ENCODE results near the gene CDV3. TPM values are rescaled to one million over a fixed set of nuclear protein-coding genes. Genes with fewer than 3 reads are reported as not detected.

Gene CDV3
- total and polyA plus RNA-seq, 10 of the 15 experiments (the other 5 are each of a cell fraction or from before 2014, with no cell fraction given): 42.3 to 466 (median 136) TPM

DNA sequence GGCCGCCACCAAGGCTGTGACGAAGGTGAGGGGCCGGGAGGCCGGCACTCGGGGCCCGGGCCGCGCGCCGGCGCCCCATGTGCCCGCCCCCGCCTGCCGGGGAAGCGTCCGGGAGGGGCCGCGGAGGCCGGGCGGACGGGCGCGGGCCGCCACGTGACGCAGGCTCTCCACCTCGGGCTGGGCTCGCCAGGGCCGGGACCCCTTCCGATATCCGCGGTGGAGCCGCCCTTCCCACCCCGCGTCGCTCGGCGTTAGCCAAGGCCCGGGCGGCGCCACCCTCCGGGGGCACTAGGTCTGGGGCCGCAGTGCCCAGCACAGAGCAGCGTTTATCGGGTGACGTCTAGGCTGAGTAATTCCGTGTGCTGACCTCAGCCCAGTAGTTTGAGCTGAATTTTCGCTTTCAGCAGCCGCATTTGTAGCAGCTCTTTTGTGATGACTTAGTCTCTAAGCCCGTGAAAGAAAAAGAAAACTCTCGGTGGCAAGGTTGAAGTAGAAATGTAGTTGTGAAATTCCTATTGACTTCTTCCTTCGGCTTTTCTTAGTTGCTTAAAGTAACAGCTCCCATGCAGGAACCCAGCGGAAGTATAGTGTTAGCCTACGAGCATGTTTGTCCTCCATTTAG lies 885 bp downstream of the CDV3 start (continued):
- peak; percentile 52; the same call in 1 of the 2 replicates for TF ChIP-seq CHD2 (IDR thresholded peaks at IDR 0.05; ENCODE audit: borderline replicate concordance, low read depth, low read length)
- TF ChIP-seq RB1 (IDR thresholded peaks at IDR 0.05; ENCODE audit: borderline replicate concordance): peak; percentile 30; the same call in 1 of the 2 replicates
- TF ChIP-seq ZNF384 (IDR thresholded peaks at IDR 0.05; ENCODE audit: borderline replicate concordance, low read depth, low read length): no peak
- TF ChIP-seq ETV6 (conservative IDR thresholded peaks at IDR 0.05 in 1 of 2, IDR thresholded peaks at IDR 0.05 in 1 of 2; ENCODE audit: borderline replicate concordance in 1 of 2, low read depth in 1 of 2): no peak
- no peak for TF ChIP-seq PAX8 (IDR thresholded peaks at IDR 0.05)
- TF ChIP-seq ZNF622 (IDR thresholded peaks at IDR 0.05): no peak
- peak; percentile 86; the same call in 1 of the 2 replicates for TF ChIP-seq BACH1 (IDR thresholded peaks at IDR 0.05; ENCODE audit: borderline replicate concordance)
- peak; percentile 69 for TF ChIP-seq GATAD2B (conservative IDR thresholded peaks at IDR 0.05; ENCODE audit: low read depth)
- TF ChIP-seq, protein P1, sequence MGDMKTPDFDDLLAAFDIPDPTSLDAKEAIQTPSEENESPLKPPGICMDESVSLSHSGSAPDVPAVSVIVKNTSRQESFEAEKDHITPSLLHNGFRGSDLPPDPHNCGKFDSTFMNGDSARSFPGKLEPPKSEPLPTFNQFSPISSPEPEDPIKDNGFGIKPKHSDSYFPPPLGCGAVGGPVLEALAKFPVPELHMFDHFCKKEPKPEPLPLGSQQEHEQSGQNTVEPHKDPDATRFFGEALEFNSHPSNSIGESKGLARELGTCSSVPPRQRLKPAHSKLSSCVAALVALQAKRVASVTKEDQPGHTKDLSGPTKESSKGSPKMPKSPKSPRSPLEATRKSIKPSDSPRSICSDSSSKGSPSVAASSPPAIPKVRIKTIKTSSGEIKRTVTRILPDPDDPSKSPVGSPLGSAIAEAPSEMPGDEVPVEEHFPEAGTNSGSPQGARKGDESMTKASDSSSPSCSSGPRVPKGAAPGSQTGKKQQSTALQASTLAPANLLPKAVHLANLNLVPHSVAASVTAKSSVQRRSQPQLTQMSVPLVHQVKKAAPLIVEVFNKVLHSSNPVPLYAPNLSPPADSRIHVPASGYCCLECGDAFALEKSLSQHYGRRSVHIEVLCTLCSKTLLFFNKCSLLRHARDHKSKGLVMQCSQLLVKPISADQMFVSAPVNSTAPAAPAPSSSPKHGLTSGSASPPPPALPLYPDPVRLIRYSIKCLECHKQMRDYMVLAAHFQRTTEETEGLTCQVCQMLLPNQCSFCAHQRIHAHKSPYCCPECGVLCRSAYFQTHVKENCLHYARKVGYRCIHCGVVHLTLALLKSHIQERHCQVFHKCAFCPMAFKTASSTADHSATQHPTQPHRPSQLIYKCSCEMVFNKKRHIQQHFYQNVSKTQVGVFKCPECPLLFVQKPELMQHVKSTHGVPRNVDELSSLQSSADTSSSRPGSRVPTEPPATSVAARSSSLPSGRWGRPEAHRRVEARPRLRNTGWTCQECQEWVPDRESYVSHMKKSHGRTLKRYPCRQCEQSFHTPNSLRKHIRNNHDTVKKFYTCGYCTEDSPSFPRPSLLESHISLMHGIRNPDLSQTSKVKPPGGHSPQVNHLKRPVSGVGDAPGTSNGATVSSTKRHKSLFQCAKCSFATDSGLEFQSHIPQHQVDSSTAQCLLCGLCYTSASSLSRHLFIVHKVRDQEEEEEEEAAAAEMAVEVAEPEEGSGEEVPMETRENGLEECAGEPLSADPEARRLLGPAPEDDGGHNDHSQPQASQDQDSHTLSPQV (IDR thresholded peaks at IDR 0.05): no peak
- TF ChIP-seq NBN (IDR thresholded peaks at IDR 0.05): peak; percentile 62; the same call in 1 of the 2 replicates
- TF ChIP-seq HDAC2 (IDR thresholded peaks at IDR 0.05): no peak
- TF ChIP-seq CBX5 (IDR thresholded peaks at IDR 0.05; ENCODE audit: low read depth): no peak
- peak; percentile 47; the same call in 1 of the 3 replicates for TF ChIP-seq POU2F2 (IDR thresholded peaks at IDR 0.05; ENCODE audit: borderline replicate concordance, low read depth, low read length)
- no peak for TF ChIP-seq RCOR1 (conservative IDR thresholded peaks at IDR 0.05; ENCODE audit: low read depth, low read length)
- TF ChIP-seq MEF2B (IDR thresholded peaks at IDR 0.05; ENCODE audit: partially characterized antibody, poor library complexity, severe bottlenecking): peak; percentile 28
- TF ChIP-seq DPF2 (IDR thresholded peaks at IDR 0.05): peak; percentile 90
- TF ChIP-seq TCF3 (IDR thresholded peaks at IDR 0.05; ENCODE audit: borderline replicate concordance, insufficient read depth, low read depth, low read length): 0 out of 2 replicates have a peak, but pooled peaks have one; percentile 22
- no peak for TF ChIP-seq TCF7 (IDR thresholded peaks at IDR 0.05; ENCODE audit: borderline replicate concordance)
- TF ChIP-seq CBFB (IDR thresholded peaks at IDR 0.05; ENCODE audit: low read depth): 0 out of 2 replicates have a peak, but pooled peaks have one; percentile 45
- TF ChIP-seq, protein P2, sequence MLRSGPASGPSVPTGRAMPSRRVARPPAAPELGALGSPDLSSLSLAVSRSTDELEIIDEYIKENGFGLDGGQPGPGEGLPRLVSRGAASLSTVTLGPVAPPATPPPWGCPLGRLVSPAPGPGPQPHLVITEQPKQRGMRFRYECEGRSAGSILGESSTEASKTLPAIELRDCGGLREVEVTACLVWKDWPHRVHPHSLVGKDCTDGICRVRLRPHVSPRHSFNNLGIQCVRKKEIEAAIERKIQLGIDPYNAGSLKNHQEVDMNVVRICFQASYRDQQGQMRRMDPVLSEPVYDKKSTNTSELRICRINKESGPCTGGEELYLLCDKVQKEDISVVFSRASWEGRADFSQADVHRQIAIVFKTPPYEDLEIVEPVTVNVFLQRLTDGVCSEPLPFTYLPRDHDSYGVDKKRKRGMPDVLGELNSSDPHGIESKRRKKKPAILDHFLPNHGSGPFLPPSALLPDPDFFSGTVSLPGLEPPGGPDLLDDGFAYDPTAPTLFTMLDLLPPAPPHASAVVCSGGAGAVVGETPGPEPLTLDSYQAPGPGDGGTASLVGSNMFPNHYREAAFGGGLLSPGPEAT (IDR thresholded peaks at IDR 0.05; ENCODE audit: low read depth): no peak
- TF ChIP-seq, protein P3, sequence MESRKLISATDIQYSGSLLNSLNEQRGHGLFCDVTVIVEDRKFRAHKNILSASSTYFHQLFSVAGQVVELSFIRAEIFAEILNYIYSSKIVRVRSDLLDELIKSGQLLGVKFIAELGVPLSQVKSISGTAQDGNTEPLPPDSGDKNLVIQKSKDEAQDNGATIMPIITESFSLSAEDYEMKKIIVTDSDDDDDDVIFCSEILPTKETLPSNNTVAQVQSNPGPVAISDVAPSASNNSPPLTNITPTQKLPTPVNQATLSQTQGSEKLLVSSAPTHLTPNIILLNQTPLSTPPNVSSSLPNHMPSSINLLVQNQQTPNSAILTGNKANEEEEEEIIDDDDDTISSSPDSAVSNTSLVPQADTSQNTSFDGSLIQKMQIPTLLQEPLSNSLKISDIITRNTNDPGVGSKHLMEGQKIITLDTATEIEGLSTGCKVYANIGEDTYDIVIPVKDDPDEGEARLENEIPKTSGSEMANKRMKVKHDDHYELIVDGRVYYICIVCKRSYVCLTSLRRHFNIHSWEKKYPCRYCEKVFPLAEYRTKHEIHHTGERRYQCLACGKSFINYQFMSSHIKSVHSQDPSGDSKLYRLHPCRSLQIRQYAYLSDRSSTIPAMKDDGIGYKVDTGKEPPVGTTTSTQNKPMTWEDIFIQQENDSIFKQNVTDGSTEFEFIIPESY (IDR thresholded peaks at IDR 0.05): no peak
- TF ChIP-seq NFXL1 (IDR thresholded peaks at IDR 0.05; ENCODE audit: borderline replicate concordance): no peak

Measured in GM12878 (cell line).